Measurements from ENCODE around the gene SMIM41.

Gene SMIM41

DNA sequence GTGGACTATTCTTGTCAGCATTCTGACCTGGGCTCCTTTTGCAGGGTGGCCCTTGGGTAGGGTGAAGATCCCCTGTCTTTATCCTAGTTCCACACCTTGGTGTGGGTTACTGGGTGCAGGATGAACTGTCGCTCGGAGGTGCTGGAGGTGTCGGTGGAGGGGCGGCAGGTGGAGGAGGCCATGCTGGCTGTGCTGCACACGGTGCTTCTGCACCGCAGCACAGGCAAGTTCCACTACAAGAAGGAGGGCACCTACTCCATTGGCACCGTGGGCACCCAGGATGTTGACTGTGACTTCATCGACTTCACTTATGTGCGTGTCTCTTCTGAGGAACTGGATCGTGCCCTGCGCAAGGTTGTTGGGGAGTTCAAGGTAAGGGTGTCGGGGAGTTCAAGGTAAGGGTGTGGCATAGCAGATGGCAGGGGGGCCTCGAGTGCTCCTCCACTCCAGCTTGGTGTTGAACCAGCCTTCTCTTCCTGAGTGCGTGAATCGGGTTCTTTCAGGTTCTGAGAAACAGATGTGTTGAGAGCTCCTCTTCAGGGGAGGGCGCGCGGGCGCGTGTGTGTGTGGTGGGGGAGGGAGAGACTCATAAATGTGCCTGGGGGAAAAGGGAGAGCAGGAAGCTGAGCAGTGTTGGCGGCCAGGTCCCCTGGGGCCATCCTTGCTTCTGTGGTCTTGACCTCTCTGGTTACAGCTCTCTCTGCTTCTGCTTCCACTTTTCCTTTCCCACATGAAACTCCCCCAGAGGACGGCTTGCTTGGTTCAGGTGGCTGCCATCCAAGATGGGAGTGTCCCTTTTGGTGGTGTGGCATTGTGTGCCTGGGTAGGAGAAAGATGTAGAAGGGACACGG is 5.7 kb upstream of the SMIM41 start:
- Histone ChIP-seq H3K9ac (no peak overlapping the region), H3K36me3 (ENCODE audit: control insufficient read depth, insufficient read depth, low read length) (no peaks in the 10 kb centered on the region), H3K9me3 (ENCODE audit: control insufficient read depth, low read length) (no peaks in the 10 kb centered on the region), H3K27me3 (ENCODE audit: control insufficient read depth, insufficient read depth, low read length) (no peaks in the 10 kb centered on the region), H3K4me3 (ENCODE audit: low read depth, low read length) (no peak overlapping the region), H3K27ac (no peak overlapping the region), H3K79me2 (peaks cover 28% of the 10 kb centered on the region), H2AFZ (no peak overlapping the region), H3K4me1 (peaks cover 11% of the 10 kb centered on the region), H3K4me2 (ENCODE audit: low read length) (no peak overlapping the region)
- TF ChIP-seq, protein P1, sequence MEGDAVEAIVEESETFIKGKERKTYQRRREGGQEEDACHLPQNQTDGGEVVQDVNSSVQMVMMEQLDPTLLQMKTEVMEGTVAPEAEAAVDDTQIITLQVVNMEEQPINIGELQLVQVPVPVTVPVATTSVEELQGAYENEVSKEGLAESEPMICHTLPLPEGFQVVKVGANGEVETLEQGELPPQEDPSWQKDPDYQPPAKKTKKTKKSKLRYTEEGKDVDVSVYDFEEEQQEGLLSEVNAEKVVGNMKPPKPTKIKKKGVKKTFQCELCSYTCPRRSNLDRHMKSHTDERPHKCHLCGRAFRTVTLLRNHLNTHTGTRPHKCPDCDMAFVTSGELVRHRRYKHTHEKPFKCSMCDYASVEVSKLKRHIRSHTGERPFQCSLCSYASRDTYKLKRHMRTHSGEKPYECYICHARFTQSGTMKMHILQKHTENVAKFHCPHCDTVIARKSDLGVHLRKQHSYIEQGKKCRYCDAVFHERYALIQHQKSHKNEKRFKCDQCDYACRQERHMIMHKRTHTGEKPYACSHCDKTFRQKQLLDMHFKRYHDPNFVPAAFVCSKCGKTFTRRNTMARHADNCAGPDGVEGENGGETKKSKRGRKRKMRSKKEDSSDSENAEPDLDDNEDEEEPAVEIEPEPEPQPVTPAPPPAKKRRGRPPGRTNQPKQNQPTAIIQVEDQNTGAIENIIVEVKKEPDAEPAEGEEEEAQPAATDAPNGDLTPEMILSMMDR (IDR thresholded peaks at IDR 0.05) = no peak

DNA sequence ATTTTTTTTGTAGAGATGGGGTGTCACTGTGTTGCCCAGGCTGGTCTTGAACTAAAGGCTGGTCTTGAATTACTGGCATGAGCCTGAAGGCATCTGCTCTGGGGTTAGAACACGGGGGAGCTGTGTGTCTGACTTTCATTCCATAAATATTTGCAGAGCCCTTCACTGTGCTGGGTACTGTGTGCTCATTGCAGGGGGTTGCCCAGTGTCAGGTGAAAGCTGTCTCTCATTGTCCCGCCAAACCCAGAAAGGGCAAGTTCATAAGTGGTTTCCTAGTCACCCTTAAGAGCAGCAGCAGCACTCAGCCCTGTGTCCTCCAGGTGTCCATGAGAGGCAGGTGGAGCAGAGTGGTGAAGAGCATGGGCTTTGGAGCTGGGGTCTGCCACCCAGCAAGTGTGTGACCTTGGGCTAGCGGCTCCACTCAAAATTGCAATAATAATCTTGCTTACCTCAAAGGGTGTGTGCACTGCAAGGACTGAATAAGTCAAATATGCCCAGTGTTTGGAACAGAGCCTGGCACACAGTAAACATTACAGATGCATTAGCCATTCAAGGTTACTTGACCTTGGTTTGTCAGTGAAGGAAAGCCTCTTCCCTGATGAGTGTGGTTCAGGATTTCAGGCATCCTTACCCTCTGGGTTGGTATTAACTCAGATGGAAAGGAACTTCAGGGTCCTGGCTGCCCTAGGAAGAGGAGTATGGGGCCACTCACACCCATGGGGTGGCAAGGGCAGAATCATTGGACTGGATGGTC is 4.4 kb upstream of the SMIM41 start:
- no peak overlapping the region for H3K4me2 ChIP-seq (ENCODE audit: low read length)
- H3K36me3 ChIP-seq (ENCODE audit: control insufficient read depth, insufficient read depth, low read length) = no peaks in the 10 kb centered on the region
- no peaks in the 10 kb centered on the region for H3K27me3 ChIP-seq (ENCODE audit: control insufficient read depth, insufficient read depth, low read length)
- H3K9me3 ChIP-seq (ENCODE audit: control insufficient read depth, low read length) = no peaks in the 10 kb centered on the region
- H3K4me3 ChIP-seq (ENCODE audit: low read depth, low read length) = no peak overlapping the region
- no peak overlapping the region for H3K27ac ChIP-seq
- H3K4me1 ChIP-seq = peaks cover 7% of the 10 kb centered on the region
- H2AFZ ChIP-seq = no peak overlapping the region
- TF ChIP-seq, protein P1 (IDR thresholded peaks at IDR 0.05) = no peak
- peaks cover 19% of the 10 kb centered on the region for H3K79me2 ChIP-seq
- no peak overlapping the region for H3K9ac ChIP-seq

DNA sequence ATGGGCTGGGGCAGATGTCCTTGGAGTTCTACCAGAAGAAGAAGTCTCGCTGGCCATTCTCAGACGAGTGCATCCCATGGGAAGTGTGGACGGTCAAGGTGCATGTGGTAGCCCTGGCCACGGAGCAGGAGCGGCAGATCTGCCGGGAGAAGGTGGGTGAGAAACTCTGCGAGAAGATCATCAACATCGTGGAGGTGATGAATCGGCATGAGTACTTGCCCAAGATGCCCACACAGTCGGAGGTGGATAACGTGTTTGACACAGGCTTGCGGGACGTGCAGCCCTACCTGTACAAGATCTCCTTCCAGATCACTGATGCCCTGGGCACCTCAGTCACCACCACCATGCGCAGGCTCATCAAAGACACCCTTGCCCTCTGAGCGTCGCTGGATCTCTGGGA is 2.7 kb upstream of the SMIM41 start:
- H3K4me1 ChIP-seq = peaks cover 11% of the 10 kb centered on the region
- H3K4me2 ChIP-seq (ENCODE audit: low read length) = no peak overlapping the region
- peaks cover 15% of the 10 kb centered on the region for H3K79me2 ChIP-seq
- no peaks in the 10 kb centered on the region for H3K9me3 ChIP-seq (ENCODE audit: control insufficient read depth, low read length)
- H3K4me3 ChIP-seq (ENCODE audit: low read depth, low read length) = no peak overlapping the region
- H3K27me3 ChIP-seq (ENCODE audit: control insufficient read depth, insufficient read depth, low read length) = no peaks in the 10 kb centered on the region
- no peak overlapping the region for H2AFZ ChIP-seq
- H3K27ac ChIP-seq = no peak overlapping the region
- TF ChIP-seq, protein P1 (IDR thresholded peaks at IDR 0.05) = no peak
- H3K9ac ChIP-seq = no peak overlapping the region
- H3K36me3 ChIP-seq (ENCODE audit: control insufficient read depth, insufficient read depth, low read length) = no peaks in the 10 kb centered on the region

DNA sequence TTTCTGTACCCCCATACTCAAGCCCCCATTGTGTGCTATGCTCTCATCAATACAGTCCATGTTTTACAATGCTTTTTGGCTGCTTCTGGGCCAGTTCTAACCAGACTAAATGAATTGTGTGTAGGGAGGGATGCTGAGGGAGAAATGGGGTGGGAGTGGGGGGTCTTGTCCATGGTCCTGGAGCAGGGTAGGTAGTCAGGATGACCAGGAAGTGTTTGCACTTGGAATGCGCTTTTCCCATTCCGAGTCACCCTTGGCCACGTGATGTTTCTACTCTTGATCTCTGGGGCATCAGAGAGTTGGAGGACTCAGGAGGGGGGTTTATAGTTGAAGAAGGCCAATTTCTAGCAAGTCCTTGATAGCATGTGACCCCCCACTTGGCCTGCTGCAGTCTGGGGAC is 1.2 kb upstream of the SMIM41 start:
- Histone ChIP-seq H3K4me1 (peaks cover 23% of the 10 kb centered on the region), H3K4me2 (ENCODE audit: low read length) (no peak overlapping the region), H2AFZ (no peak overlapping the region), H3K36me3 (ENCODE audit: control insufficient read depth, insufficient read depth, low read length) (no peaks in the 10 kb centered on the region), H3K9ac (no peak overlapping the region), H3K79me2 (peaks cover 6% of the 10 kb centered on the region), H3K9me3 (ENCODE audit: control insufficient read depth, low read length) (no peaks in the 10 kb centered on the region), H3K27me3 (ENCODE audit: control insufficient read depth, insufficient read depth, low read length) (no peaks in the 10 kb centered on the region), H3K4me3 (ENCODE audit: low read depth, low read length) (no peak overlapping the region), H3K27ac (no peak overlapping the region)
- TF ChIP-seq, protein P1 (IDR thresholded peaks at IDR 0.05) = no peak
